Measurements from ENCODE around the gene PPP2R3B.

DNA sequence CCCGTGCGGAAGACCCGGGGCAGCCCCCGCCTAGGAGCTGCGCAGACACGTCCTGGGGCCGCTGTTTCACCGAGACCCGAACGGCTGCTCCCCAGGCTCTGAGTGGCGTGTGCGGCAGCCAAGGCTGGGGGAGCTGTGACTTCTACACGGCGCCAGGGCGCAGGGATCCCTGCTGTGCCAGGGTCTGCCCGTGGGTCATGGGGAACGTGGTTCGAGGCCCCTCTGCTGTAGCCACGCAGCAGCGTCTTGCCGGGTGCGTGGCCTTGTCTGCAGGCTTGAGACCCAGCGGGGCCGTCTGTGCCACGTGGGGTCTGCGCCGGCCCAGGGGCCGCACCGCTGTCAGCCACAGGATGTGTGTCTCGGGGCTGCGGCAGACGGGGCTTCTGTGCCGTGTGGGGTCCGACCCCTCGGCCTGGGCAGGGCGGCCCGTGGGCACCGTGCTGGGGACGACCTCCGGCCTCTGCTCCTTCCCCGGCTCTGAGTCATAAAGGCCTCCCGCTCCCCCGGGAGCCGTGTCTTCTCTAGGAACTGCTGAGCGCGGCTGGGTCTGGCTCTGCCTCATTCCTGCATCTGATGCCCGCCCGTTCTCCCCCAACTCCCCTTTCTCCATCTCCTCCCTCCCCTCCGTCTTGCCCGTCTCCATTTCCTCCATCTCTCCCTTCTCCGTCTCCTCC lies 55.4 kb downstream of the PPP2R3B start:
- TF ChIP-seq EZH2 (IDR thresholded peaks at IDR 0.05) (no peak), EZH2phosphoT487 (IDR thresholded peaks at IDR 0.05) (no peak)
- TF ChIP-seq, protein P1, sequence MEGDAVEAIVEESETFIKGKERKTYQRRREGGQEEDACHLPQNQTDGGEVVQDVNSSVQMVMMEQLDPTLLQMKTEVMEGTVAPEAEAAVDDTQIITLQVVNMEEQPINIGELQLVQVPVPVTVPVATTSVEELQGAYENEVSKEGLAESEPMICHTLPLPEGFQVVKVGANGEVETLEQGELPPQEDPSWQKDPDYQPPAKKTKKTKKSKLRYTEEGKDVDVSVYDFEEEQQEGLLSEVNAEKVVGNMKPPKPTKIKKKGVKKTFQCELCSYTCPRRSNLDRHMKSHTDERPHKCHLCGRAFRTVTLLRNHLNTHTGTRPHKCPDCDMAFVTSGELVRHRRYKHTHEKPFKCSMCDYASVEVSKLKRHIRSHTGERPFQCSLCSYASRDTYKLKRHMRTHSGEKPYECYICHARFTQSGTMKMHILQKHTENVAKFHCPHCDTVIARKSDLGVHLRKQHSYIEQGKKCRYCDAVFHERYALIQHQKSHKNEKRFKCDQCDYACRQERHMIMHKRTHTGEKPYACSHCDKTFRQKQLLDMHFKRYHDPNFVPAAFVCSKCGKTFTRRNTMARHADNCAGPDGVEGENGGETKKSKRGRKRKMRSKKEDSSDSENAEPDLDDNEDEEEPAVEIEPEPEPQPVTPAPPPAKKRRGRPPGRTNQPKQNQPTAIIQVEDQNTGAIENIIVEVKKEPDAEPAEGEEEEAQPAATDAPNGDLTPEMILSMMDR (IDR thresholded peaks at IDR 0.05): no peak
